VCaP (cell line): ENCODE results near the gene FAN1.
A peak's percentile ranks its signal among the peaks of the same experiment; 100 is the strongest.

Experiments
- H3K27ac ChIP-seq: fragments of 450-650 bp; 2 replicates; pipeline ENCODE4 v1.5.1; 2017
- CTCF ChIP-seq: fragments of 450-650 bp; conservative IDR thresholded peaks from 2 replicates; pipeline ENCODE4 v1.5.1; 2017; ENCODE audit warnings: mild to moderate bottlenecking, moderate library complexity

The FAN1 gene

GRCh38 chr15:30903497-30904187 lies at the start of gene FAN1:
TSS of gene FAN1 (plus strand) at chr15:30903915. CDS start at chr15:30904664, 749 bp downstream.
- no peak for TF ChIP-seq CTCF
- H3K27ac ChIP-seq: peak within 1 kb of the TSS; percentile 83

GRCh38 chr15:30859091-30859874 lies 44.4 kb upstream of the FAN1 start:
- TF ChIP-seq CTCF: peak; percentile 83

GRCh38 chr15:30865257-30865656 lies 38.5 kb upstream of the FAN1 start:
- no peak for TF ChIP-seq CTCF
- H3K27ac ChIP-seq: no peak overlapping the region

More at GRCh38 chr15:30859091-30859874, 44.4 kb upstream of the FAN1 start:
- H3K27ac ChIP-seq: no peak overlapping the region

GRCh38 chr15:30870681-30871080 lies 33.0 kb upstream of the FAN1 start:
- H3K27ac ChIP-seq: peak overlapping the region; percentile 84
- TF ChIP-seq CTCF: no peak

- H3K27ac ChIP-seq: no peak overlapping the region
- TF ChIP-seq CTCF: no peak
Observed at GRCh38 chr15:30872341-30872748, 31.4 kb upstream of the FAN1 start.

GRCh38 chr15:30877070-30877469 lies 26.6 kb upstream of the FAN1 start:
- H3K27ac ChIP-seq: no peak overlapping the region
- no peak for TF ChIP-seq CTCF

GRCh38 chr15:30878515-30878914 lies 25.2 kb upstream of the FAN1 start:
- no peak for TF ChIP-seq CTCF
- H3K27ac ChIP-seq: no peak overlapping the region
